Measurements from ENCODE around the gene CCDC57.

GRCh38 chr17:82250868-82251500 is 38.3 kb upstream of the CCDC57 start:
- no peak for TF ChIP-seq CTCF (IDR thresholded peaks at IDR 0.05)
- no peak for TF ChIP-seq EP300 (IDR thresholded peaks at IDR 0.05)
- TF ChIP-seq POLR2A (IDR thresholded peaks at IDR 0.05; ENCODE audit: low read depth): no peak

All from esophagus muscularis mucosa (tissue), 4 donors.